ENCODE data around the gene THAP2. TPM values are rescaled to one million over a fixed set of nuclear protein-coding genes. Genes with fewer than 3 reads are reported as not detected.
A peak's percentile ranks its signal among the peaks of the same experiment; 100 is the strongest.

Gene THAP2
- total and polyA plus RNA-seq, 2 experiments from 2014 or later, result 4.7 to 16.5 TPM

DNA sequence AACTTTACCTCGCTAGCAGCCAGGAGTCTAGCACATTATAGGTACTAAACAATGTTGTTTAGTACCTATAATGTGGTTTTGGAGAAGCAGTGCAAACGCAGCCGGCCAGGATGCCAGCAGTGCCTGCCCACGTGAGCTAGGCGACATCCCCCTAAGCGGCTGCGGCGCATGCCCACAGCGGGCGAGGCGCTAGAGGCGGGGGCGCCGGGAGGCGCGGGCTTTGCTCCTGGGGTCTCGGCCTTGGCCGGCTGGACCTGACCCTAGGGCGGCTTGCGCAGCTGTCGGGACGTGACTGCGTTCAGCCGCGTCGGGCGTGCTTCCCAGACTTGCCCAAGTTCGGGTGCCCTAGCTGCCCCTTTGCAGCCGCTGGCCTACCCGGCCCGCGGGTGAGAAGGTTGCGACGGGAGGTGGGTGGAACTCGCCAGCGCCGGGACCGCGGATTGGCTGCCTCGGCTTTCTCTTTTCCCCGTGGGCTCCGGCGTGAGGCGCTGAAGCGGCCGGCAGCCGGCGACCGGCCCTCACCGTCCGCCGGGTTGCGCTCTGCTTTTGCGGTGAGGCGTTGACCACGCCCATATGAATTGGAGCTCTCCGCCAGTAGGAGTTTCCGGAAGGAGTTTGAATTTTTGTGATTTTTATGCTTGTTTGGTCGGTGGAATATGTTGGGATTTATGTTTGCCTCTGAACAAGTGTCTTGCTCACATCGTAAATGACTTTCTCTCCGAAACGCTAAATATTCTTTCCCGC, 22.0 kb downstream of the THAP2 start, which contains the start of gene TMEM19:
TSS of gene TMEM19 (plus strand) at position 169 of the 744 bp plus-strand sequence. CDS start 599 bp downstream, outside the sequence.
- H3K4me1 Mint-ChIP-seq, result peaks cover 7% of the 10 kb centered on the region; the same call in 2 of the 3 replicates
- no peaks in the 10 kb centered on the region for H3K27me3 Mint-ChIP-seq (ENCODE audit: insufficient read depth, low read depth, poor library complexity)
- DNase-seq (ENCODE audit: low spot score) (peak; percentile 86), ATAC-seq (peak; percentile 96)
- H3K36me3 Mint-ChIP-seq (ENCODE audit: low read depth), result no peaks in the 10 kb centered on the region
- Histone ChIP-seq H4K20me1 (replicated peaks; ENCODE audit: insufficient read depth) (no peaks in the 10 kb centered on the region), H3K27ac (ENCODE audit: low read depth) (peak within 1 kb of the TSS; percentile 68), H3K4me3 (peak within 1 kb of the TSS; percentile 56), H3K36me3 (ENCODE audit: insufficient read depth) (no peaks in the 10 kb centered on the region), H2AFZ (peak within 1 kb of the TSS; percentile 74), H3K4me1 (ENCODE audit: insufficient read depth) (peaks cover 4% of the 10 kb centered on the region; the same call in 1 of the 2 replicates), H3K79me2 (replicated peaks; ENCODE audit: insufficient read depth) (peaks cover 15% of the 10 kb centered on the region; the same call in 1 of the 2 replicates), H3K9me2 (ENCODE audit: insufficient read depth) (no peaks in the 10 kb centered on the region), H3F3A (replicated peaks; ENCODE audit: low read depth) (no peaks in the 10 kb centered on the region), H3K27me3 (ENCODE audit: insufficient read depth) (no peaks in the 10 kb centered on the region), H3K4me2 (peak within 1 kb of the TSS; percentile 84)
- H3K9me3 Mint-ChIP-seq, result no peaks in the 10 kb centered on the region
- H3K27ac Mint-ChIP-seq, result peak within 1 kb of the TSS; percentile 94
- peak within 1 kb of the TSS; percentile 91 for H3K4me3 Mint-ChIP-seq
- TF ChIP-seq EZH2 (IDR thresholded peaks at IDR 0.05; ENCODE audit: low read depth, unreplicated experiment) (no peak), POLR2AphosphoS5 (IDR thresholded peaks at IDR 0.05; ENCODE audit: low read depth) (peak; percentile 87), ZNF114 (CRISPR knock-in tag; IDR thresholded peaks at IDR 0.05) (no peak), CREB1 (CRISPR knock-in tag; IDR thresholded peaks at IDR 0.05; ENCODE audit: low read depth) (no peak; the same call in 1 of the 2 replicates), EZH2phosphoT487 (IDR thresholded peaks at IDR 0.05; ENCODE audit: unreplicated experiment) (no peak), STAT1 (IDR thresholded peaks at IDR 0.05; ENCODE audit: unreplicated experiment) (no peak), ZNF331 (CRISPR knock-in tag; IDR thresholded peaks at IDR 0.05; ENCODE audit: low read depth) (no peak), JUNB (IDR thresholded peaks at IDR 0.05; ENCODE audit: unreplicated experiment) (no peak), NANOG (IDR thresholded peaks at IDR 0.05; ENCODE audit: borderline replicate concordance) (no peak)
- TF ChIP-seq, protein P1, sequence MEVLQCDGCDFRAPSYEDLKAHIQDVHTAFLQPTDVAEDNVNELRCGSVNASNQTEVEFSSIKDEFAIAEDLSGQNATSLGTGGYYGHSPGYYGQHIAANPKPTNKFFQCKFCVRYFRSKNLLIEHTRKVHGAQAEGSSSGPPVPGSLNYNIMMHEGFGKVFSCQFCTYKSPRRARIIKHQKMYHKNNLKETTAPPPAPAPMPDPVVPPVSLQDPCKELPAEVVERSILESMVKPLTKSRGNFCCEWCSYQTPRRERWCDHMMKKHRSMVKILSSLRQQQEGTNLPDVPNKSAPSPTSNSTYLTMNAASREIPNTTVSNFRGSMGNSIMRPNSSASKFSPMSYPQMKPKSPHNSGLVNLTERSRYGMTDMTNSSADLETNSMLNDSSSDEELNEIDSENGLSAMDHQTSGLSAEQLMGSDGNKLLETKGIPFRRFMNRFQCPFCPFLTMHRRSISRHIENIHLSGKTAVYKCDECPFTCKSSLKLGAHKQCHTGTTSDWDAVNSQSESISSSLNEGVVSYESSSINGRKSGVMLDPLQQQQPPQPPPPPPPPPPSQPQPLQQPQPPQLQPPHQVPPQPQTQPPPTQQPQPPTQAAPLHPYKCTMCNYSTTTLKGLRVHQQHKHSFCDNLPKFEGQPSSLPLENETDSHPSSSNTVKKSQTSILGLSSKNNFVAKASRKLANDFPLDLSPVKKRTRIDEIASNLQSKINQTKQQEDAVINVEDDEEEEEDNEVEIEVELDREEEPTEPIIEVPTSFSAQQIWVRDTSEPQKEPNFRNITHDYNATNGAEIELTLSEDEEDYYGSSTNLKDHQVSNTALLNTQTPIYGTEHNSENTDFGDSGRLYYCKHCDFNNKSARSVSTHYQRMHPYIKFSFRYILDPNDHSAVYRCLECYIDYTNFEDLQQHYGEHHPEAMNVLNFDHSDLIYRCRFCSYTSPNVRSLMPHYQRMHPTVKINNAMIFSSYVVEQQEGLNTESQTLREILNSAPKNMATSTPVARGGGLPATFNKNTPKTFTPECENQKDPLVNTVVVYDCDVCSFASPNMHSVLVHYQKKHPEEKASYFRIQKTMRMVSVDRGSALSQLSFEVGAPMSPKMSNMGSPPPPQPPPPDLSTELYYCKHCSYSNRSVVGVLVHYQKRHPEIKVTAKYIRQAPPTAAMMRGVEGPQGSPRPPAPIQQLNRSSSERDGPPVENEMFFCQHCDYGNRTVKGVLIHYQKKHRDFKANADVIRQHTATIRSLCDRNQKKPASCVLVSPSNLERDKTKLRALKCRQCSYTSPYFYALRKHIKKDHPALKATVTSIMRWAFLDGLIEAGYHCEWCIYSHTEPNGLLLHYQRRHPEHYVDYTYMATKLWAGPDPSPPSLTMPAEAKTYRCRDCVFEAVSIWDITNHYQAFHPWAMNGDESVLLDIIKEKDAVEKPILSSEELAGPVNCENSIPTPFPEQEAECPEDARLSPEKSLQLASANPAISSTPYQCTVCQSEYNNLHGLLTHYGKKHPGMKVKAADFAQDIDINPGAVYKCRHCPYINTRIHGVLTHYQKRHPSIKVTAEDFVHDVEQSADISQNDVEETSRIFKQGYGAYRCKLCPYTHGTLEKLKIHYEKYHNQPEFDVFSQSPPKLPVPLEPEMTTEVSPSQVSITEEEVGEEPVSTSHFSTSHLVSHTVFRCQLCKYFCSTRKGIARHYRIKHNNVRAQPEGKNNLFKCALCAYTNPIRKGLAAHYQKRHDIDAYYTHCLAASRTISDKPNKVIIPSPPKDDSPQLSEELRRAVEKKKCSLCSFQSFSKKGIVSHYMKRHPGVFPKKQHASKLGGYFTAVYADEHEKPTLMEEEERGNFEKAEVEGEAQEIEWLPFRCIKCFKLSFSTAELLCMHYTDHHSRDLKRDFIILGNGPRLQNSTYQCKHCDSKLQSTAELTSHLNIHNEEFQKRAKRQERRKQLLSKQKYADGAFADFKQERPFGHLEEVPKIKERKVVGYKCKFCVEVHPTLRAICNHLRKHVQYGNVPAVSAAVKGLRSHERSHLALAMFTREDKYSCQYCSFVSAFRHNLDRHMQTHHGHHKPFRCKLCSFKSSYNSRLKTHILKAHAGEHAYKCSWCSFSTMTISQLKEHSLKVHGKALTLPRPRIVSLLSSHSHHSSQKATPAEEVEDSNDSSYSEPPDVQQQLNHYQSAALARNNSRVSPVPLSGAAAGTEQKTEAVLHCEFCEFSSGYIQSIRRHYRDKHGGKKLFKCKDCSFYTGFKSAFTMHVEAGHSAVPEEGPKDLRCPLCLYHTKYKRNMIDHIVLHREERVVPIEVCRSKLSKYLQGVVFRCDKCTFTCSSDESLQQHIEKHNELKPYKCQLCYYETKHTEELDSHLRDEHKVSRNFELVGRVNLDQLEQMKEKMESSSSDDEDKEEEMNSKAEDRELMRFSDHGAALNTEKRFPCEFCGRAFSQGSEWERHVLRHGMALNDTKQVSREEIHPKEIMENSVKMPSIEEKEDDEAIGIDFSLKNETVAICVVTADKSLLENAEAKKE (CRISPR knock-in tag; IDR thresholded peaks at IDR 0.05), result no peak
- TF ChIP-seq, protein P2, sequence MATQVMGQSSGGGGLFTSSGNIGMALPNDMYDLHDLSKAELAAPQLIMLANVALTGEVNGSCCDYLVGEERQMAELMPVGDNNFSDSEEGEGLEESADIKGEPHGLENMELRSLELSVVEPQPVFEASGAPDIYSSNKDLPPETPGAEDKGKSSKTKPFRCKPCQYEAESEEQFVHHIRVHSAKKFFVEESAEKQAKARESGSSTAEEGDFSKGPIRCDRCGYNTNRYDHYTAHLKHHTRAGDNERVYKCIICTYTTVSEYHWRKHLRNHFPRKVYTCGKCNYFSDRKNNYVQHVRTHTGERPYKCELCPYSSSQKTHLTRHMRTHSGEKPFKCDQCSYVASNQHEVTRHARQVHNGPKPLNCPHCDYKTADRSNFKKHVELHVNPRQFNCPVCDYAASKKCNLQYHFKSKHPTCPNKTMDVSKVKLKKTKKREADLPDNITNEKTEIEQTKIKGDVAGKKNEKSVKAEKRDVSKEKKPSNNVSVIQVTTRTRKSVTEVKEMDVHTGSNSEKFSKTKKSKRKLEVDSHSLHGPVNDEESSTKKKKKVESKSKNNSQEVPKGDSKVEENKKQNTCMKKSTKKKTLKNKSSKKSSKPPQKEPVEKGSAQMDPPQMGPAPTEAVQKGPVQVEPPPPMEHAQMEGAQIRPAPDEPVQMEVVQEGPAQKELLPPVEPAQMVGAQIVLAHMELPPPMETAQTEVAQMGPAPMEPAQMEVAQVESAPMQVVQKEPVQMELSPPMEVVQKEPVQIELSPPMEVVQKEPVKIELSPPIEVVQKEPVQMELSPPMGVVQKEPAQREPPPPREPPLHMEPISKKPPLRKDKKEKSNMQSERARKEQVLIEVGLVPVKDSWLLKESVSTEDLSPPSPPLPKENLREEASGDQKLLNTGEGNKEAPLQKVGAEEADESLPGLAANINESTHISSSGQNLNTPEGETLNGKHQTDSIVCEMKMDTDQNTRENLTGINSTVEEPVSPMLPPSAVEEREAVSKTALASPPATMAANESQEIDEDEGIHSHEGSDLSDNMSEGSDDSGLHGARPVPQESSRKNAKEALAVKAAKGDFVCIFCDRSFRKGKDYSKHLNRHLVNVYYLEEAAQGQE (IDR thresholded peaks at IDR 0.05; ENCODE audit: unreplicated experiment), result no peak
- TF ChIP-seq, protein P3, sequence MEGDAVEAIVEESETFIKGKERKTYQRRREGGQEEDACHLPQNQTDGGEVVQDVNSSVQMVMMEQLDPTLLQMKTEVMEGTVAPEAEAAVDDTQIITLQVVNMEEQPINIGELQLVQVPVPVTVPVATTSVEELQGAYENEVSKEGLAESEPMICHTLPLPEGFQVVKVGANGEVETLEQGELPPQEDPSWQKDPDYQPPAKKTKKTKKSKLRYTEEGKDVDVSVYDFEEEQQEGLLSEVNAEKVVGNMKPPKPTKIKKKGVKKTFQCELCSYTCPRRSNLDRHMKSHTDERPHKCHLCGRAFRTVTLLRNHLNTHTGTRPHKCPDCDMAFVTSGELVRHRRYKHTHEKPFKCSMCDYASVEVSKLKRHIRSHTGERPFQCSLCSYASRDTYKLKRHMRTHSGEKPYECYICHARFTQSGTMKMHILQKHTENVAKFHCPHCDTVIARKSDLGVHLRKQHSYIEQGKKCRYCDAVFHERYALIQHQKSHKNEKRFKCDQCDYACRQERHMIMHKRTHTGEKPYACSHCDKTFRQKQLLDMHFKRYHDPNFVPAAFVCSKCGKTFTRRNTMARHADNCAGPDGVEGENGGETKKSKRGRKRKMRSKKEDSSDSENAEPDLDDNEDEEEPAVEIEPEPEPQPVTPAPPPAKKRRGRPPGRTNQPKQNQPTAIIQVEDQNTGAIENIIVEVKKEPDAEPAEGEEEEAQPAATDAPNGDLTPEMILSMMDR (conservative IDR thresholded peaks at IDR 0.05; ENCODE audit: low read depth in 2 of 2), result peak in 1 of 2 experiments; percentile 25; a peak in 2 of 4 replicates
- TF ChIP-seq, protein P4, sequence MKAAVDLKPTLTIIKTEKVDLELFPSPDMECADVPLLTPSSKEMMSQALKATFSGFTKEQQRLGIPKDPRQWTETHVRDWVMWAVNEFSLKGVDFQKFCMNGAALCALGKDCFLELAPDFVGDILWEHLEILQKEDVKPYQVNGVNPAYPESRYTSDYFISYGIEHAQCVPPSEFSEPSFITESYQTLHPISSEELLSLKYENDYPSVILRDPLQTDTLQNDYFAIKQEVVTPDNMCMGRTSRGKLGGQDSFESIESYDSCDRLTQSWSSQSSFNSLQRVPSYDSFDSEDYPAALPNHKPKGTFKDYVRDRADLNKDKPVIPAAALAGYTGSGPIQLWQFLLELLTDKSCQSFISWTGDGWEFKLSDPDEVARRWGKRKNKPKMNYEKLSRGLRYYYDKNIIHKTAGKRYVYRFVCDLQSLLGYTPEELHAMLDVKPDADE (IDR thresholded peaks at IDR 0.05), result 0 out of 2 replicates have a peak, but pooled peaks have one; percentile 2

Measured in GM23338 (cell line).